HG02642 (cell line): Measurements from ENCODE around the gene PRICKLE2.

Source experiments
- ATAC-seq: cut with Tn5 transposase; IDR thresholded peaks from one replicate; pipeline ENCODE4 v1.9.1; 2021; ENCODE audit warnings: mild to moderate bottlenecking; ENCODE audit not compliant: unreplicated experiment, poor library complexity

Gene PRICKLE2

DNA sequence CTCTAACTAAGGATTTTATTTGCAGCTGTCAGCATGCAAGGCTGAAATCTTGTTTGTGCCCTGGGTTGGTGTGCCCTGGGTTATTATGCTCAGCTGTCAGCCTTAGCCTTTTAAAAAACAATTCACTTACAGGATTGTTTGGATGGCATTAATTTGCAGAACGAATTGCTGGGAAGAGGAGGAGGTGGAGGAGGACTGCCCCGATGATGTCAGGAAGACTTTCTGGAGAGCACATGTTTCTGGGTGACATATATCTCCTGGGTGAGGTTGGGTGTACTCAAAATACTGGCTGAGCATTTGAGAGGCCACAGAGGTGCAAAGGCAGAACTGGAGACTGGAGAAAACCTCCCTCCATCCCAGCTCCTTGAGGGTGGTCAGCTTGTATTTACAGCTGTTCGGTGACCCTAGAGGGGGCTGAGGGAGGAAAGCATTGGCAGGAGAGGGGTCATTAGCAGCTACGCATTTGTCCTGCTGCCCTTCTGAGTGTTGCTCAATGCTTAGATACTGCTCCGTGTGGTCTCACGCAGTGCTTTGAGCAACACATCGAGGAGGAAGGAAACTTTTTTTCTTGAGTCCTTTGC, 142.2 kb downstream of the PRICKLE2 start:
- no peak for ATAC-seq

- ATAC-seq = no peak
These were observed 142.9 kb downstream of the PRICKLE2 start for GRCh38 chr3:64082411-64082810.

GRCh38 chr3:64081235-64081630, 144.0 kb downstream of the PRICKLE2 start:
- no peak for ATAC-seq

DNA sequence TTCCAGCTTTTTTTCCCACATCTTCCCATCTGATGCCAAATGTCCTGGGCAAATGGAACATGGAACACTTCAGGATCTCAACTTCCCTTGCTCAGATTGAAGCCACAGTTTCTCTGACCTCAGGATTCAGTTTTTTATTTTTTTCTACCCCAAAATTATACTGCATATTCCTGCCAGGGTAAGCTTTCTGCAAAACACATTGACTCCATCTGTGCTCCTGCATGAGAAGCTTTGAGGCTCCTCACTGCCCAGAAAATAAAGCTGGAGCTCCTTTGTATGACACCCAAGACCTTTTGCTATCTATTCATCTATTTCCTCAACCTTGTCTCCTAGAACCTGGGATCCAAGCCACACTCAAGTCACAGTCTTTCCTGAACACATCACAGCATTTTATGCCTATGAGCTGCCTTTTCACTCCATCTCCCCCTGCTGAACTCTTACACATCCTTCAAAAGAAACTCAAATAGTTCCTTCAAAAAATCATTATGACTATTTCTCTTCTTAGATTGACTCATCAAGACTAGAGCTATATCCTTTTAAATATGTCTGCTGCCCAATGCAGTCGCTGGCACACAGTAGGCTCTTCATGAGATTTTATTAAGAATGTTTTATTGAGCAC, 144.5 kb downstream of the PRICKLE2 start:
- no peak for ATAC-seq

DNA sequence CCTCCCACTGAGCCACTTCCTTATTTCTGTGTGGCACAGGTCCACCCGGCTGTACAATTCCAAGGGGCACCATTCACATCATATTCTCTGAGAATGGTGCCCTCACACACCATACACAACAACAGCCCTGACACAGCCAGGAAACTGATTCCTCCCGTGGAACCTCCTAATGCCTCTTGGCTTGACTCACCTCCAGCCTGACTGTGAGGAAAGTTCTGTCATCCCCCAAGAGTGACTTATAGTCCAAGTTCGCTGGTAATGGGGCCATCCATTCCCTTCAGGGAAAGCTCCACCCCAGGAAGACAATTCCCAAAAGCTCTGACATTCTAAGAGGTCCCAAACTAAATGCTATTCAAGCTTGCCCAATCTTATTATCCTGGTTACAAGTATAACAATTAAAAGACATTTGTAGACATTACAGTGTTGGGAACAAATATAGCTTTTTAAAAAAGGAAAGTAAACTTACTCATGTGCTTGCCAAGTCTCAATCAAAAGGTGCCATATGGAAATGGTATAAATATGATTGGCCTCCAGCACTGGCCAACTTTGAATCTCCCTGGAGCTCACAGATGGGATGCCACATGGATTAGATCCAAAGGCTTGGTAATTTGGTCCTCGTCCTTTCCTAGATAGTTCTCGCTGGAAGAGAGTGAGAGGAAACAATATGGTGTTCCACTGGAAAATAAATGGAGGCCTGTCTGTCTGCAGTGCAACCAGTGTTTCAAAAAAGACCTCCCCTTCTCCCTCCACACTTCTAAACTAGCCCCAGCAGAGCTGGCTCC, 145.7 kb downstream of the PRICKLE2 start:
- no peak for ATAC-seq

DNA sequence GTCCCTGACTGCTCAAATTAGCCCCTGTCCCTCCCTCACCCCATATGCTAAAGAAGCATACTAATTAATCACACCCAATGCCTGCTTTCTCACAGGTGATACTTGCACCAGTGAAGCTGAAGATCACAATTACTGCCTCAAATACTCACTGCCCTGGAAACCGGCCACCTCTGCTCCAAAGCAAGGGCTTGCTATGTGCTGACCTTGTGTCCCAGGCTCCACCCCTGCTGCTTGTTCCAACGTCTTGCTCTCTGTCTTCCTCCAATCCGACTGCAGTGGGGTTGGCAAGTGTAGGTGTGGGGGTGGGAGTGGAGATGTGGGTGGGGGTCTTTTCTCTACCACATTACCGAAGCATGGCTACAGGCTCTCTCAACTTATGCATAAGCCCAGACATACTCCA, 146.3 kb downstream of the PRICKLE2 start:
- ATAC-seq = no peak

DNA sequence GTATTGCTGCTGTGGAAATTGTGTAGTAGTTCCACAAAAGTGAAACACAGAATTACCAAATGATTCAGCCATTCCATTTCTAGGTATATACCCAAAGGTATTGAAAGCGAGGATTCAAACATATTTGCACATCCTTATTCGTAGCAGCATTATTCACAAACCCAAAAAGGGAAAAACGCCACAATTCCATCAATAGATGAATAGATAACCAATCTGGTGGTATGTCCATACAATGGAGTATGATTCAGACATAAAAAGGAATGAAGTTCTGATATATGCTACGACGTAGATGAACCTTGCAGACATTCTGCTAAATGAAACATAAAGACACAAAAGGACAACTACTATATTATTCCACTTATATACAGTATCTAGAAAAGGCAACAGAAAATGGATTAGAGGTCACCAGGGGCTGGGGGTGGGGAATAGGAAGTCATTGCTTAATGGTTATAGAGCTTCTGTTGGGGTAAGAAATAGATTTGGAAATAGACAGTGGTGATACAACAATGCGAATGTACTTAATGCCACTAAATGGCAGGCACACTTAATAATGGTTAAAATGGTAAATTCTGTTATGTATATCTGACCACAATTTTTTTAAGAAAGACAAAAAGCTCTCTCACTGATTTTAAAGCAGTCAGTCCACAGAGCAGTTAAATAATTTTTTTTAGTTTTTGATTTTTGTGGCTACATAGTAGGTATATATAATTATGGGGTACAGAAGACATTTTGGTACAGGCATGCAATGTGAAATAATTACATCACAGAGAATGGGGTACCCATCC, 150.2 kb downstream of the PRICKLE2 start:
- no peak for ATAC-seq

DNA sequence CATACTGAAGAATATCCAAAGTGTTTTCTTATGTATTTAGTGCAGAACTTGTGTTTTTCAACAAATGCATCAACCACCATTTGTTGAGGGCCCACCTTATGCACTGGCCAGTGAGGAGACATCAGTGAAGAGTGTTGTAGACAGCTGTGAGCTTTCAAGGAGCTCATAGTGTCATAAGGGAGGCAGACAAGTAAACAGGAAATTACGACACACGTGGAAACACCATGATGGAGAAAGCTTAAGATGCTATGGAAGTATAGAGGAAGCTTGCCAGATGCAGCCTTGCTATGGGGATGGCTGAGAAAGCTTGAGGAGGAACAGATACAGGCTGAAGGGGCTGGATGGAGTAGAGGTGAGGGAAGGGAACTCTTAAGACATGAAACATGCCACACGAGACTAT, 151.2 kb downstream of the PRICKLE2 start:
- ATAC-seq = no peak

- ATAC-seq = no peak
These were observed 152.0 kb downstream of the PRICKLE2 start for GRCh38 chr3:64073158-64073761.

DNA sequence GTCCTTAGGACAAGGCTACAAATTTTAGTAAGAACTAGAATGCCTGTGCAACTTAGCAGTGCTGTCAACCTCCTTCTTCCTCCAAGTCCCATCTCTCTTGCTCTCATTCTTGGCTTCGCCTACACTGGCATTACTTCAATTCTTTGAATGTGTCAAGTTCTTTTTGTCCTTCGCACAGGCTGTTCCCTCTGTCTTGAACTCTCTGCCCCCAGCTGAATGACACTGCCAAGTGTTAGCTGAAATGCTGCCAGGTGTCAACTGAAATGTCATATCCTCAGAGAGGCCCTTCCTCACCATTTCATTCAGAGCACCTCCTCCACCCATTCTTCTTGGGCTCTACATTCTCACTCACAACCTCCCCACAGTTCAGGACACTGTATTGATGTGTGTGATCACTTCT, 153.1 kb downstream of the PRICKLE2 start:
- ATAC-seq = no peak

- ATAC-seq = no peak
These were observed 154.6 kb downstream of the PRICKLE2 start for GRCh38 chr3:64070704-64071103.

DNA sequence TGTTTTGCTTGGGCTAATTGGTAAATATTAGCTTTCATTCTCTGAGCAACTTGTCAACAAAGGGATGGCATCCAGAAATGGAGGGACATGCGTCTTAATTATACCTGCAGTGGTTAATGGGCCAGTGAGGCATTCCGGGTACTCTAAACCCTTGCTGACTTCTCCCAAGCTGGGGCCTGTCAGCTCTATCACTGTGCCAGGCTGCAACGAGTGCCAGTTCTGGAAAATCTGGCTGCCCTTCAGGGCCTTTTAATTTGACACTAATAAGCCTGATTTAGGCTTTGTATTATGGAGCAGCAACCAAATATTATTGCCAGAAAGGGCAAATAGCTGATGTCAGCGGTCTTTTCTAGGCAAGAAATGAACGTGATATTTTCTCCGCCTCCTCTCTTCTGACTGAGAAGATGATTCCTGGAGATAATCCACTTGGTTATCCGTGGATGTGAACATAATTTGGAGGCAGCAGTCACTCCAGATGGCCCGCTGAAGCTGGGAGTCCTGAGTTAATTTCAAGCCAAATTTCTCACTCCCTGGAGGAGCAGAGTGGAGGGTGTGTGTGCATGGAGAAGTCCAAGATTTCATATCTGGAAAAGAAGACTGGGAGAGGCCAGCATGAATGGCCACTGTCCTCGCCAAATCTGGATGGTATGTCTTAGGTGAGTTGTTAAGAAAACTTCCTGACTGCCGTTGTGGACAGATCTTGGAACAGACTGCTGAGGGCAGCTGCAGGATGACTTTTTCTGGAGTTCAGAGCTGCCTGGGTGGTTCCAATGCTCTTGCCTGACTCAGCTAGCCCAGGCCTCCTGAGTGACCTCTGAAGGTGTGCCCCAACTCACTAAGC, 157.5 kb downstream of the PRICKLE2 start:
- ATAC-seq = no peak

GRCh38 chr3:64064804-64065203, 160.5 kb downstream of the PRICKLE2 start:
- ATAC-seq = no peak

DNA sequence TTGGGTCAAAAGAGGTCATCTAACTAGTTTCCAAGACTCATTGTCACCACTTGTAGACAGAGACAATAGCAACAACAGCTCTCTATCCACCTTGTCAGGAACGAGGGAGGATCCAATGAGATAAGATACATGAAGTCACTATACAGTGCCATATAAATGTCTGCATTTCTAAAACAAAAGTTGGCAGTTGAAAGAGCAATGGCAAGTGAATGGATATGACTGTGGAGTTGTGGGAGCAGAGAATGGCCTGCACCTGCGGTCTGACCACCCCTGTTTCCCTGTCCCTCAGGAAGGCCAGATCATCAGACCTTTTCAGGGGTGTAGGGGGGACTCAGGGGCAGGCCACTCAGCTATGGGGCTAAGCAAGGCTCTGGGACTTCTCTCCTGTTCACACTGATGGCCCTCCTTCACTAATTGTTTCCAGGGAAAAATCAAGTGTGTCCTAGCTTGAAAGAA, 161.3 kb downstream of the PRICKLE2 start:
- no peak for ATAC-seq

- ATAC-seq = no peak
These were observed 161.9 kb downstream of the PRICKLE2 start for GRCh38 chr3:64063207-64063982.

GRCh38 chr3:64061628-64062027, 163.6 kb downstream of the PRICKLE2 start:
- ATAC-seq = no peak

- ATAC-seq = no peak
These were observed 165.6 kb downstream of the PRICKLE2 start for GRCh38 chr3:64059484-64060175.

- no peak for ATAC-seq
These were observed 166.7 kb downstream of the PRICKLE2 start for GRCh38 chr3:64058566-64058965.
